Skin epidermis (tissue), 12 donors: ENCODE results near the gene ZNF787.

Source experiments
- H3K27ac ChIP-seq, 21 experiments: fragments of 200-600 bp; sonication (generic) in 11 of 21; one replicate each; pipeline ENCODE4 v1.5.0; 2020; ENCODE audit warnings: mild to moderate bottlenecking in 3 of 21, inconsistent platforms in 2 of 21, moderate library complexity in 2 of 21
- H3K4me3 ChIP-seq, 7 experiments: fragments of 200-600 bp; sonication (generic) in 2 of 7; one replicate each; pipeline ENCODE4 v1.5.0; 2020; ENCODE audit warnings: inconsistent platforms in 2 of 7, mild to moderate bottlenecking in 2 of 7, moderate library complexity in 1 of 7

The ZNF787 gene

GRCh38 chr19:56125806-56126590, 4.9 kb upstream of the ZNF787 start:
- Histone ChIP-seq H3K27ac (no peak overlapping the region), H3K4me3 (no peak overlapping the region)

GRCh38 chr19:56124578-56124977, 3.5 kb upstream of the ZNF787 start:
- Histone ChIP-seq H3K27ac (no peak overlapping the region), H3K4me3 (no peak overlapping the region)

GRCh38 chr19:56123266-56123891, 2.3 kb upstream of the ZNF787 start:
- no peak overlapping the region for H3K4me3 ChIP-seq
- no peak overlapping the region for H3K27ac ChIP-seq

- Histone ChIP-seq H3K4me3 (peak overlapping the region; percentile 52 to 88 (median 85)), H3K27ac (peak overlapping the region; percentile 85 to 99 (median 96))
These were observed 520 bp downstream of the ZNF787 start for GRCh38 chr19:56120371-56121179.

GRCh38 chr19:56120002-56120370, 1.1 kb downstream of the ZNF787 start:
- H3K27ac ChIP-seq: peak overlapping the region in 20 of 21 experiments; percentile 85 to 99 (median 96)
- peak overlapping the region; percentile 52 to 88 (median 85) for H3K4me3 ChIP-seq

GRCh38 chr19:56119582-56119978, 1.5 kb downstream of the ZNF787 start:
- Histone ChIP-seq H3K27ac (peak overlapping the region in 20 of 21 experiments; percentile 85 to 99 (median 96)), H3K4me3 (peak overlapping the region; percentile 52 to 88 (median 85))

- peak overlapping the region in 19 of 21 experiments; percentile 85 to 99 (median 95) for H3K27ac ChIP-seq
- peak overlapping the region in 2 of 7 experiments; percentile 78 to 87 for H3K4me3 ChIP-seq
These were observed 2.2 kb downstream of the ZNF787 start for GRCh38 chr19:56118666-56119581.

GRCh38 chr19:56117889-56118288, 3.2 kb downstream of the ZNF787 start:
- Histone ChIP-seq H3K27ac (peak overlapping the region in 8 of 21 experiments; percentile 10 to 95 (median 28)), H3K4me3 (no peak overlapping the region)

GRCh38 chr19:56117376-56117884, 3.7 kb downstream of the ZNF787 start:
- Histone ChIP-seq H3K27ac (peak overlapping the region in 5 of 21 experiments; percentile 12 to 95 (median 42)), H3K4me3 (no peak overlapping the region)

GRCh38 chr19:56116606-56117005, 4.5 kb downstream of the ZNF787 start:
- Histone ChIP-seq H3K27ac (peak overlapping the region in 1 of 21 experiments; percentile 7), H3K4me3 (no peak overlapping the region)

GRCh38 chr19:56115490-56115889, 5.6 kb downstream of the ZNF787 start:
- Histone ChIP-seq H3K4me3 (no peak overlapping the region), H3K27ac (no peak overlapping the region)

- H3K4me3 ChIP-seq: no peak overlapping the region
These were observed 6.4 kb downstream of the ZNF787 start for GRCh38 chr19:56114778-56115110.

GRCh38 chr19:56114051-56114777, 6.9 kb downstream of the ZNF787 start:
- Histone ChIP-seq H3K27ac (peak overlapping the region in 1 of 21 experiments; percentile 5), H3K4me3 (no peak overlapping the region)

More at GRCh38 chr19:56114778-56115110, 6.4 kb downstream of the ZNF787 start:
- H3K27ac ChIP-seq: no peak overlapping the region

GRCh38 chr19:56113074-56113632, 7.9 kb downstream of the ZNF787 start:
- Histone ChIP-seq H3K4me3 (no peak overlapping the region), H3K27ac (peak overlapping the region in 7 of 21 experiments; percentile 11 to 74 (median 38))

GRCh38 chr19:56112313-56112709, 8.8 kb downstream of the ZNF787 start:
- Histone ChIP-seq H3K27ac (peak overlapping the region in 7 of 21 experiments; percentile 14 to 74 (median 56)), H3K4me3 (no peak overlapping the region)

GRCh38 chr19:56111601-56112312, 9.3 kb downstream of the ZNF787 start:
- Histone ChIP-seq H3K4me3 (no peak overlapping the region), H3K27ac (peak overlapping the region in 11 of 21 experiments; percentile 14 to 74 (median 47))
